ENCODE results near the gene LIF.

- TF ChIP-seq CTCF (conservative IDR thresholded peaks at IDR 0.05; ENCODE audit: low read length) (no peak), EZH2phosphoT487 (IDR thresholded peaks at IDR 0.05; ENCODE audit: borderline replicate concordance) (no peak)
Observed at GRCh38 chr22:30243661-30244060, 2.9 kb downstream of the LIF start.
